ENCODE data around the gene ATP13A4.

DNA sequence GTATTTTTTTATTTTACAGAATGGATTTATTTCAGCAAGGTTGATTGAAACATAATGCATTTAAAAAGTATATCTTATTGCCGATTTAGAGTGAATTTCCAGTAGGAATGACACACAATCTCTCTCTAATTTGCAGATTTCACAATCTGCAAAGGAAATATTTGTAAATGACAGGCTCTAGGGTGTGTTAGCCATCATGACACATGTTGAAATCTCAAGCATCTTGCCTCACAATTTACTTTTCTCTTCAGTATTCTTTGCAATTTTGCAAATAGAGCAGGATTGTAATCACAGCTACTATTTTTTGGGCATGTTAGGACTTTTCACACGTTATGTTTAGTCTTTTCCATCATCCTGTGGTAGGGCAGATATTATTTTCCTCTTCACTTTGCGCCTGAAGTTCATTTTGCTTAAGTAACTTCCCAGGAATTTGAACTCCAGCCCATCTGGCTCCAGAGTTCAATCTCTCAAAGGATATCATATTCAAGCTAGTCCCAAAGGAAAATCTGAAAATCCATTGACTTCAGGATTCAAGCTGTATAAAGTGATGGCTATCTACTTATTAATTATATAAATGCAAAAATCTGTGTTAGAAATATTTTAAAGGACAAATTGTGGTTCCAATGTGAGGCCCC lies 55.4 kb downstream of the ATP13A4 start:
- TF ChIP-seq, protein P1, sequence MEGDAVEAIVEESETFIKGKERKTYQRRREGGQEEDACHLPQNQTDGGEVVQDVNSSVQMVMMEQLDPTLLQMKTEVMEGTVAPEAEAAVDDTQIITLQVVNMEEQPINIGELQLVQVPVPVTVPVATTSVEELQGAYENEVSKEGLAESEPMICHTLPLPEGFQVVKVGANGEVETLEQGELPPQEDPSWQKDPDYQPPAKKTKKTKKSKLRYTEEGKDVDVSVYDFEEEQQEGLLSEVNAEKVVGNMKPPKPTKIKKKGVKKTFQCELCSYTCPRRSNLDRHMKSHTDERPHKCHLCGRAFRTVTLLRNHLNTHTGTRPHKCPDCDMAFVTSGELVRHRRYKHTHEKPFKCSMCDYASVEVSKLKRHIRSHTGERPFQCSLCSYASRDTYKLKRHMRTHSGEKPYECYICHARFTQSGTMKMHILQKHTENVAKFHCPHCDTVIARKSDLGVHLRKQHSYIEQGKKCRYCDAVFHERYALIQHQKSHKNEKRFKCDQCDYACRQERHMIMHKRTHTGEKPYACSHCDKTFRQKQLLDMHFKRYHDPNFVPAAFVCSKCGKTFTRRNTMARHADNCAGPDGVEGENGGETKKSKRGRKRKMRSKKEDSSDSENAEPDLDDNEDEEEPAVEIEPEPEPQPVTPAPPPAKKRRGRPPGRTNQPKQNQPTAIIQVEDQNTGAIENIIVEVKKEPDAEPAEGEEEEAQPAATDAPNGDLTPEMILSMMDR (IDR thresholded peaks at IDR 0.05; ENCODE audit: low read depth, low read length, poor library complexity, severe bottlenecking), result no peak
- TF ChIP-seq EZH2phosphoT487 (IDR thresholded peaks at IDR 0.05; ENCODE audit: borderline replicate concordance, low read length), result no peak
